GM12865 (cell line): ENCODE data around the gene TPK1.

ENCODE experiments used
- DNase-seq: peaks from one replicate; pipeline ENCODE4 v3.0.0; 2010; ENCODE audit warnings: low read depth
- H3K4me3 ChIP-seq: 2 replicates; pipeline ENCODE4 v1.5.1; 2011; ENCODE audit warnings: mild to moderate bottlenecking, low read depth, low read length, control low read depth
- CTCF ChIP-seq: IDR thresholded peaks from 2 replicates; pipeline ENCODE4 v1.5.1; 2011; ENCODE audit warnings: low read length, control low read depth, low read depth, inconsistent platforms; ENCODE audit not compliant: insufficient read depth; ENCODE audit errors: missing control alignments

TPK1 gene

DNA sequence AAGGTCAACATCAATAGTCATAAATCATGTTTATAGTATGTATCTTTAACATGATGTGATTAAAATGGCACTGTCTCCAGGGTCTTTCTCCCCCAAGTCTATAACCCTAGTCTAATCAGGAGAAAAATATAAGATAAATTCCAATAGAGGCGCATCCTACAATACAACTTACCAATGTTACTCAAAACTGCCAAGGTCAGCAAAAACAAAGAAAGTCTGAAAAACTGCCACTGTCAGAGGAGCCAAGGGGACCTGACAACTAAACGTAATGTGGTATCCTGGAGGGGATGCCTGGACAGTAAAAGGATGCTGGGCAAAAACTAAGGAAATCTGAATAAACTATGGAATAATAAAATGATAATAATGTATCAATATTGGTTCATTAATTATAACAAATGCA is 63.9 kb downstream of the TPK1 start:
- H3K4me3 ChIP-seq = no peak overlapping the region
- no peak for DNase-seq
- no peak for TF ChIP-seq CTCF

DNA sequence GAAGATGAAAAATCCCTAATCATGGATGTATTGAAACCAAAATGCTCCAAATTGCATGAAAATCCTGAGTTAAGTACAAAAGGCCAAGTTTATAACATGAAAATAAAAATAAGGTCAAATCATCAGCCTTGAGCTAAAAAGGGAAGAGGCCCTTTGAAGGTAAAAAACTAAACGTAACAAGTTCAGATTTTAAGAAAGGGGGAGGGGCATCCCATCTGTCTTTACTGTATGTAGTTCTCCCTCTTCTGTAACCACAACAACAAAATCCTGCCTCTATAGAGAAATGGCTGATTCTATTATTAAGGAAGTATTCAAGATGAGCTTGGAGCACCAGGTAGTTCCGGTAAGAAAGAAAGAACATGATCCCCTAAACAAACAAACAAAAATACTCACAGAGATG is 64.7 kb downstream of the TPK1 start:
- no peak overlapping the region for H3K4me3 ChIP-seq
- no peak for DNase-seq
- no peak for TF ChIP-seq CTCF

DNA sequence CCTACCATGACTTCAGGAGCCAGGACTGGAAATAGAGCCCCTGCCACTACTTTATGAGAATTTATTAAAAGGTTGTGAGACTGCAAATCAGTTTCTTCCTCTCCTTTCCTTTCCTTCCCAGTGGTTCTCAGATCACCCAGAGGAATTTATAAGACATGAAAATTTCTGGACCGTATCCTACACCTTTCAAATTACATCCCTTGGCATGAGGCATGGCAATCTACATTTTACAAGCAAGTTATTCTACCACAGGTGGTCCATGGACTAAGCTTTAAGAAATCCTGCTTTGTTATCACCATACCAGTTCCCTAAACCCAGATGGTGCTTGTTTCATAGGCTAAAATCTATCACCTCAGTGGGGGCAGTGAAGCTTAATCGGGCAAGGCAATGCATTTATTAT is 66.5 kb downstream of the TPK1 start:
- no peak for TF ChIP-seq CTCF
- H3K4me3 ChIP-seq = no peak overlapping the region
- no peak for DNase-seq

GRCh38 chr7:144768633-144769032 is 67.2 kb downstream of the TPK1 start:
- no peak for TF ChIP-seq CTCF
- no peak for DNase-seq
- H3K4me3 ChIP-seq = no peak overlapping the region

GRCh38 chr7:144763291-144763690 is 72.6 kb downstream of the TPK1 start:
- H3K4me3 ChIP-seq = no peak overlapping the region
- no peak for TF ChIP-seq CTCF
- no peak for DNase-seq

DNA sequence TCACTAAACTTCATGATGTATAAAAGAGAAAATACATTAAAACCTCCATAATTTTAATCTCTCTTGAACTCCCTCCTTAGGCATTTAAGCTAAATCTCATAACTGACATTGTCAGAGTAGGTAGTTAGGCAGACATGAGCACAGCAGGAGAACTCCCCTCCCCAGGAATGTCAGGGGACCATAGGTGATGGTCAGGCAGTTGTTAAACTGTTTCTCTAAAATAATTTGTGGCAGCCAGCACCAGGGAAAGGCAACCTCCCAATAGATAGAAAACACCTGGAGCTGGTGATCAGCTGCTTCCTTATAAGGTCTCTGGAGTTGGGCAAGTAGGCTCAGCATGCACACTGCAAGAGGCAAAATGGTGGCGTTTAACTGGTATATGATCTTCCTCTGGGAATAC is 73.0 kb downstream of the TPK1 start:
- no peak for DNase-seq
- TF ChIP-seq CTCF = no peak
- H3K4me3 ChIP-seq = no peak overlapping the region

- TF ChIP-seq CTCF = no peak
- DNase-seq = no peak
- no peak overlapping the region for H3K4me3 ChIP-seq
These were observed 74.4 kb downstream of the TPK1 start for GRCh38 chr7:144761493-144761892.
